IPS-NIHi7 (cell line): Measurements from ENCODE around the gene CADM1.
A peak's percentile ranks its signal among the peaks of the same experiment; 100 is the strongest.

ENCODE experiments used
- DNase-seq: peaks from one replicate; pipeline ENCODE4 v3.0.0; 2012; ENCODE audit warnings: mixed read lengths; ENCODE audit errors: extremely low spot score

The CADM1 gene

GRCh38 chr11:115247361-115247760 is 256.9 kb downstream of the CADM1 start:
- DNase-seq, result no peak

- DNase-seq, result no peak
These were observed 259.5 kb downstream of the CADM1 start for GRCh38 chr11:115244758-115245157.

GRCh38 chr11:115244296-115244695 is 259.9 kb downstream of the CADM1 start:
- DNase-seq, result no peak

GRCh38 chr11:115242982-115243381 is 261.2 kb downstream of the CADM1 start:
- DNase-seq, result no peak

GRCh38 chr11:115241899-115242298 is 262.3 kb downstream of the CADM1 start:
- DNase-seq, result no peak

- peak; percentile 22 for DNase-seq
These were observed 265.4 kb downstream of the CADM1 start for GRCh38 chr11:115238791-115239190.

GRCh38 chr11:115238086-115238485 is 266.1 kb downstream of the CADM1 start:
- DNase-seq, result no peak

GRCh38 chr11:115237578-115237977 is 266.6 kb downstream of the CADM1 start:
- no peak for DNase-seq

GRCh38 chr11:115234794-115235193 is 269.4 kb downstream of the CADM1 start:
- DNase-seq, result no peak

- DNase-seq, result peak; percentile 67
These were observed 277.7 kb downstream of the CADM1 start for GRCh38 chr11:115226556-115226955.

- no peak for DNase-seq
These were observed 279.7 kb downstream of the CADM1 start for GRCh38 chr11:115224551-115224950.

GRCh38 chr11:115222863-115223530 is 281.2 kb downstream of the CADM1 start:
- no peak for DNase-seq

GRCh38 chr11:115222218-115222862 is 281.9 kb downstream of the CADM1 start:
- DNase-seq, result peak; percentile 20

GRCh38 chr11:115221461-115222069 is 282.6 kb downstream of the CADM1 start:
- DNase-seq, result no peak

- no peak for DNase-seq
These were observed 283.3 kb downstream of the CADM1 start for GRCh38 chr11:115220911-115221310.

GRCh38 chr11:115220423-115220822 is 283.8 kb downstream of the CADM1 start:
- no peak for DNase-seq

GRCh38 chr11:115219376-115219775 is 284.8 kb downstream of the CADM1 start:
- DNase-seq, result no peak

- no peak for DNase-seq
These were observed 286.4 kb downstream of the CADM1 start for GRCh38 chr11:115217726-115218311.

- peak; percentile 46 for DNase-seq
These were observed 288.3 kb downstream of the CADM1 start for GRCh38 chr11:115215694-115216617.

- DNase-seq, result no peak
These were observed 289.5 kb downstream of the CADM1 start for GRCh38 chr11:115214644-115215234.

GRCh38 chr11:115213007-115213406 is 291.2 kb downstream of the CADM1 start:
- no peak for DNase-seq
